HG02571 (cell line): Measurements from ENCODE around the gene ACACA.

ENCODE experiments used
- ATAC-seq: cut with Tn5 transposase; IDR thresholded peaks from one replicate; pipeline ENCODE4 v1.9.1; 2021; ENCODE audit warnings: mild to moderate bottlenecking, moderate library complexity; ENCODE audit not compliant: unreplicated experiment

The ACACA gene

GRCh38 chr17:37299257-37299980, 107.2 kb downstream of the ACACA start:
- ATAC-seq, result no peak

- no peak for ATAC-seq
These were observed 110.7 kb downstream of the ACACA start for GRCh38 chr17:37295888-37296287.

- no peak for ATAC-seq
These were observed 111.7 kb downstream of the ACACA start for GRCh38 chr17:37294888-37295287.

DNA sequence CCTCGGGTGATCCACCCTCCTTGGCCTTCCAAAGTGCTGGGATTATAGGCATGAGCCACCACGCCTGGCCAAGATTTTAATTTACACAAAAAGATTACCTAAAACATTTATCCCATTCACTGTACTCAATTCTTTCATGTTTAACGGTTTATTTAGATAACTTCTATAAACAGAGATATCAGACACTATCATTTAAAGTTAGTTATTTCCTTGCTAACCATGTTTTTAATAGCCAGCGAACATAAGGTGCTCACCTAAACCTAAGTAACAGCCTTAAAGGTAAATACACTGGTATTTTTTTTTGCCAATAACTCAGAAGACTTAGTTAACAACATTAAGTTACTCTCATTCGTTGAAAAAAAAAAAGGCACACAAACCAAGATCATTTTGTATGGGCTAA, 112.9 kb downstream of the ACACA start:
- ATAC-seq, result no peak

DNA sequence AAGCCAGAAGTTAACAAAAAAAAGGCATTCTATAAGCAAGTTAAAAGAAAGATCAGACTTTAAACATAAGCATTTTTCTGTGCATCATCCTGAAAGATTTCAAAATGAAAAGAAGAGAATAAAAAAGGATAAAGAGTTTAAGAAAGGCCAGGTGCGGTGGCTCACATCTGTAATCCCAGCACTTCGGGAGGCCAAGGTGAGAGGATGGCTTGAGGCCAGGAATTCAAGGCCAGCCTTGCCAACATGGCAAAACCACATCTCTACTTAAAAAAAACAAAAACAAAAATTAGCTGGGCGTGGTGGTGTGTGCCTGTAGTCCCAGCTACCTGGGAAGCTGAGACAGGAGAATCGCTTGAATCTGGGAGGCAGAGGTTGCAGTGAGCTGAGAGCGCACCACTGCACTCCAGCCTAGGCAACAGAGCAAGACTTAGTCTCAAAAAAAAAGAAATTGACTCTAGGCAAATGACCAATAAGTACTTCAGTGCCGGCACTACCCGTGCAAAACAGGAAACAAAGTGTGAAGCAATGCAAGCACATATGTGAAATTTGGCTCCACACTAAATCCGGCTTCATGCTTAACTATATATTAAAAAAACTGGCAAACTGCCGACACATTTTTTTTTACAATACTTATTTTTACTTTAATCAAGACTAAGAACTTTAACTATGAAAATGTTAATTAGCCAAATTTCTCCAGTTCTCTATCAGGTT, 114.1 kb downstream of the ACACA start:
- ATAC-seq, result no peak

- ATAC-seq, result no peak
These were observed 115.3 kb downstream of the ACACA start for GRCh38 chr17:37291351-37291750.

- ATAC-seq, result no peak
These were observed 120.2 kb downstream of the ACACA start for GRCh38 chr17:37286430-37286829.

DNA sequence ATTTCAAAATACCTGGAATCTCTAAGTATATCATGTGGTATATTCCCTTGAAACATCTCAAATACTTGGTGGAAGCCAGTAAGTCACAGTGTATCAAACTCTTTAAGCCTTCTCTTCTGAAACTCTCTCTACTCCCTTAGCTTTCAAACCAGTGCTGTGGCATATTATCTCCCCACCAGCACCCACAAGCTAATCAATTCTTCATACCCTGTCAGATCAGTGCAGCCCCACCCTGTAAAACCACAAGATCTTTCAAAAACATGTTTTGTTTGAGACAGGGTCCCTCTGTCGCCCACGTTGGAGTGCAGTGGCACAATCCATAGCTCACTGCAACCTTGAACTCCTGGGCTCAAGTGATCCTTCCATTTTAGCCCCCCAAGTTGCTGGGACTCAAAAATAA, 122.4 kb downstream of the ACACA start:
- ATAC-seq, result no peak

GRCh38 chr17:37283414-37283961, 123.1 kb downstream of the ACACA start:
- ATAC-seq, result no peak

GRCh38 chr17:37280841-37281240, 125.8 kb downstream of the ACACA start:
- ATAC-seq, result no peak

- no peak for ATAC-seq
These were observed 128.3 kb downstream of the ACACA start for GRCh38 chr17:37278247-37278894.

DNA sequence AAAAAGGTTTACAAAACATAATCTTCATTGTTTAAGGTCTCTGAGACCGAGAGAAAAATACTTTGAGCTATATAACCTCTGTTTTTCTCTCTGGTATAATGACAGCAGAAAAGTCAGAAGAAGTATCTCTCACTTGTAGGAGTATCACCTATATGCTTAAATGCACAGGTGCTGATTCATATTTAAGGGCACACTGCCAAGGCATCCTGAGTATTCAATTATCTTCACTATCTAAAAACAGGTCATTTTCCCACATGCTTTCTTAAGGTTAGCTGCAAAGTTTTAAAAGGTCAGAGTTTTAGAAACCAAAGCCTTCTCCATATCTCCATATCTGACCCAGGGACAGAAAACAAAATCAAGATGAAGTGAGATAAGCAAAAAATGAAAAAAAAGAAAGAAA, 130.2 kb downstream of the ACACA start:
- ATAC-seq, result no peak

GRCh38 chr17:37274461-37274860, 132.2 kb downstream of the ACACA start:
- ATAC-seq, result no peak

- ATAC-seq, result no peak
These were observed 133.1 kb downstream of the ACACA start for GRCh38 chr17:37273409-37274051.

GRCh38 chr17:37265446-37266173, 141.0 kb downstream of the ACACA start:
- no peak for ATAC-seq

DNA sequence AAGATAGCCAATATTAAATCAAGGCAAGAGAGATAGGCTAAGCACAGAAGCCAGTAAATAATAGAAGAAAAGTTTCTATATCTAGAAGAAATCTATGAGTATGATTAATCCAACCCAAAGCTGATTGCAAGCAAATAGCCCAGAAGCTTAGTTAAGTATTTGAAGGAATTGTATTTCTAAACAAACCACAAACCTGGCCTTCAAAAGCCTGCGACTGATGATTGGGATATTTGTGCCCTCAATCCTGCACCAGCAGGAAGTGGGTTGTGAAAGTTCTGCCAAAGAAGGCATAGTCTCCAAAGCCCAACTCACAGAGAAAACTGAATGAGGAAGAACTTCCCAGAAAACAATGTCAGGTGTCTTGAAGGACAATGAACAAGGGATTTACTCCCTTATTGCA, 145.3 kb downstream of the ACACA start:
- no peak for ATAC-seq

GRCh38 chr17:37259030-37259735, 147.5 kb downstream of the ACACA start:
- ATAC-seq, result no peak

DNA sequence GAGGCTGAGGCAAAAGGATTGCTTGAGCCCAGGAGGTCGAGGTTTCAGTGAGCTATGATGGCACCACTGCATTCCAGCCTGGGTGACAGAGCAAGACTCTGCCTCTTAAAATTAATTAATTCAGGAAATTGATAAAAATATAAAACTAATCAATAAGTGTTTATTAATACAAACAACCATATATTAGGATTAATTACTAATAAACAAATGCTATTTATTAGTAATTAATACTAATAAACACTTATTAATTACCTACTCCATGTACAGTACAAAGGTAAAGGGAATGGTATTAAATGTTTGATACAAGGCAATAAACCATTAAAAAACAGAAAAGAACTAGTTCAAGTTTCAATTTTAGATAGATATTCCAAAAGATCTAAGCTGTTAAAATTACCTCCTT, 150.0 kb downstream of the ACACA start:
- ATAC-seq, result no peak

DNA sequence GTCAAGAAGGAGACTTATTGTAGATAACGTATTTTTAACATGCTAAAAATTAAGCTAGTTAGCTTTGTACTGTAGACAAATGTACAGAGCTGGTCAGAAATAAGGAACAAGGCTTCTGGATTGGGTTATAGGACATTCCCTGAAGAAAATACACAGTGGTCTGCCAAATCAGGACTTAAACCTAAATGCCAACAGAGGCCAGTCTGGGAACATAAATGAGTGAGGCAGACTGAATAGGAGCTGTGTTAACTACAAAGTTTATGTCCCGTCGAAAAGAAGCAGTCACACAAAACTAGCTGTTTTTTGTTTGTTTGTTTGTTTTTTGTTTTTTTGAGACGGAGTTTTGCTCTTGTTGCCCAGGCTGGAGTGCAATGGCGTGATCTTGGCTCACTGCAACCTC, 151.2 kb downstream of the ACACA start:
- no peak for ATAC-seq

DNA sequence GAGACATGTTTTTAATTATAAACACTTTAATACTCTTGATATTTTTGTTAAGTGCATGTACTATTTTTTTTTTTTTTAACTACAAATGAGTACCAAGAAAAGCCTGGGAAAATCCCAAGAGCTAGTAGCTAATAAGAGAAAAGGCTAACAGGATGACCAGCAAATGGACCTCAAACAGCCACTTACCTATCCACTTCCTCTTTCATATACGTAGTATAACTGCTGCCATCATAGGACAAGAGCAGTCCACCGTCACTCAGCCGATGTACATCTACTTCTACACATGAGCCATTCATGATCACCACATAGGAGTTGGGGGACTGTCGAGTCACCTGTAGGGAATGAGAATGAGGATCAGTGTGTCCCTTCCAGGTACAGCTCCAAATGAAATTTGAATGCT, 158.8 kb downstream of the ACACA start:
- ATAC-seq, result no peak
